HCT116 (cell line): ENCODE measurements around the gene CD9. TPM values are rescaled to one million over a fixed set of nuclear protein-coding genes. Genes with fewer than 3 reads are reported as not detected.

Experiments
- ATAC-seq: fragments of 200-7000 bp; cut with Tn5 transposase; 2 replicates; pipeline ENCODE4 v1.9.1; 2020; ENCODE audit warnings: mild to moderate bottlenecking, moderate library complexity
- BruUV-seq: library from RNA; stranded (reverse); fragments of 400-500 nt; replicated peaks from 2 replicates; lab custom pipeline; 2021; lab: Mats Ljungman, UMichigan
- CTCF ChIA-PET: fragments of 300-600 bp; sonication (Branson Sonifier 250); formaldehyde crosslinking; loops from one replicate; lab custom pipeline; 2021; ENCODE audit warnings: antibody characterized with exemption; lab: Charles Lee
- POLR2A ChIA-PET: fragments of 300-600, 350-600 bp; sonication (Branson Sonifier 250); formaldehyde crosslinking; loops from one replicate; lab custom pipeline; 2021; ENCODE audit warnings: antibody characterized with exemption; lab: Charles Lee
- RAD21 ChIA-PET, 2 experiments: fragments of 300-600 bp; sonication (Branson Sonifier 250); formaldehyde crosslinking; loops; one replicate each; lab custom pipeline; 2023; ENCODE audit warnings: low total read pairs in 2 of 2; ENCODE audit not compliant: uncharacterized antibody in 2 of 2, unreplicated experiment in 2 of 2, low non-redundant PET in 1 of 2; lab: Charles Lee
- DNase-seq: peaks from one replicate; pipeline ENCODE4 v3.0.0-alpha.2; 2010; ENCODE audit warnings: low read depth, low spot score
- H2AFZ ChIP-seq: fragments of 200-600 bp; shearing (Covaris generic), sonication (generic); 2 replicates; pipeline ENCODE4 v1.6.1; 2017; ENCODE audit warnings: low read depth, mixed run types, mixed read lengths, antibody characterized with exemption, low read length; ENCODE audit not compliant: poor library complexity, severe bottlenecking
- H3K27ac ChIP-seq: 2 replicates; pipeline ENCODE4 v1.5.1; 2012; ENCODE audit warnings: low read depth, low read length
- H3K27me3 ChIP-seq: fragments of 200-600 bp; sonication (generic); 2 replicates; pipeline ENCODE4 v1.6.1; 2016; ENCODE audit warnings: mixed run types, low read length, mixed read lengths; ENCODE audit not compliant: insufficient read depth
- H3K36me3 ChIP-seq, 2 experiments: fragments of 200-500 bp in 1 of 2; fragments of 200-600 bp in 1 of 2; sonication (Bioruptor generic) in 1 of 2; sonication (generic) in 1 of 2; 2 replicates each; pipeline versions ENCODE4 v1.5.1 to v1.6.1; 2014 to 2016; ENCODE audit warnings: low read length in 2 of 2, inconsistent platforms in 1 of 2, mixed read lengths in 1 of 2, mixed run types in 1 of 2; ENCODE audit not compliant: insufficient read depth in 2 of 2, control insufficient read depth in 1 of 2
- H3K4me1 ChIP-seq, 2 experiments: fragments of 200-600 bp in 1 of 2; sonication (generic) in 1 of 2; 2 replicates each; pipeline versions ENCODE4 v1.5.1 to v1.6.1; 2012 to 2017; ENCODE audit warnings: low read length in 2 of 2, inconsistent platforms in 1 of 2, mild to moderate bottlenecking in 1 of 2, mixed read lengths in 1 of 2, mixed run types in 1 of 2, moderate library complexity in 1 of 2; ENCODE audit not compliant: insufficient read depth in 2 of 2, control insufficient read depth in 1 of 2
- H3K4me2 ChIP-seq: fragments of 200-600 bp; sonication (generic); 2 replicates; pipeline ENCODE4 v1.6.1; 2017; ENCODE audit warnings: mixed run types, low read length, mixed read lengths
- H3K4me3 ChIP-seq, 2 experiments: fragments of 200-600 bp in 1 of 2; sonication (generic) in 1 of 2; replicated peaks in 1 of 2; 2 replicates each; pipeline ENCODE4 v1.5.1; 2011 to 2016; ENCODE audit warnings: low read length in 2 of 2, control low read depth in 1 of 2, low read depth in 1 of 2, mild to moderate bottlenecking in 1 of 2, mixed read lengths in 1 of 2, mixed run types in 1 of 2
- H3K79me2 ChIP-seq: fragments of 200-600 bp; sonication (generic); 2 replicates; pipeline ENCODE4 v1.6.1; 2017; ENCODE audit warnings: mild to moderate bottlenecking, mixed run types, low read length, moderate library complexity, mixed read lengths; ENCODE audit not compliant: insufficient read depth
- H3K9ac ChIP-seq: fragments of 200-600 bp; sonication (generic); 2 replicates; pipeline ENCODE4 v1.6.1; 2016; ENCODE audit warnings: low read length, mixed read lengths
- H3K9me2 ChIP-seq: fragments of 200-600 bp; sonication (generic), shearing (Covaris generic); 2 replicates; pipeline ENCODE4 v1.6.1; 2017; ENCODE audit warnings: mixed run types, mild to moderate bottlenecking, moderate library complexity; ENCODE audit not compliant: insufficient read depth
- H3K9me3 ChIP-seq, 2 experiments: fragments of 200-500 bp in 1 of 2; fragments of 200-600 bp in 1 of 2; sonication (Bioruptor generic) in 1 of 2; sonication (generic) in 1 of 2; 2 replicates each; pipeline ENCODE4 v1.6.1; 2014 to 2017; ENCODE audit warnings: low read length in 2 of 2, mixed read lengths in 2 of 2, inconsistent platforms in 1 of 2, low read depth in 1 of 2, mild to moderate bottlenecking in 1 of 2, mixed run types in 1 of 2, moderate library complexity in 1 of 2; ENCODE audit not compliant: control insufficient read depth in 1 of 2, insufficient read depth in 1 of 2
- H4K20me1 ChIP-seq: fragments of 200-600 bp; sonication (generic), shearing (Covaris generic); 2 replicates; pipeline ENCODE4 v1.6.1; 2017; ENCODE audit warnings: mixed run types, mild to moderate bottlenecking, moderate library complexity; ENCODE audit not compliant: insufficient read depth
- ATF3 ChIP-seq: IDR thresholded peaks from 2 replicates; pipeline ENCODE4 v1.6.1; 2012
- CEBPB ChIP-seq: IDR thresholded peaks from 2 replicates; pipeline ENCODE4 v1.6.1; 2012; ENCODE audit warnings: low read depth
- ELF1 ChIP-seq: IDR thresholded peaks from 2 replicates; pipeline ENCODE4 v1.6.1; 2012; ENCODE audit warnings: low read depth, borderline replicate concordance
- FOSL1 ChIP-seq: IDR thresholded peaks from 2 replicates; pipeline ENCODE4 v1.6.1; 2012; ENCODE audit warnings: low read depth
- POLR2A ChIP-seq: IDR thresholded peaks from 2 replicates; pipeline ENCODE4 v1.7.0; 2011; ENCODE audit warnings: borderline replicate concordance; ENCODE audit not compliant: insufficient read depth, insufficient read length; ENCODE audit errors: extremely low read depth
- POLR2AphosphoS5 ChIP-seq: IDR thresholded peaks from 2 replicates; pipeline ENCODE4 v1.6.1; 2011; ENCODE audit warnings: mild to moderate bottlenecking, low read depth, low read length, moderate library complexity
- RAD21 ChIP-seq: IDR thresholded peaks from 2 replicates; pipeline ENCODE4 v1.6.1; 2012; ENCODE audit warnings: low read depth, mild to moderate bottlenecking
- SIN3A ChIP-seq: IDR thresholded peaks from 2 replicates; pipeline ENCODE4 v1.6.1; 2012; ENCODE audit warnings: low read depth
- SP1 ChIP-seq: IDR thresholded peaks from 2 replicates; pipeline ENCODE4 v1.6.1; 2012; ENCODE audit warnings: low read depth
- SRF ChIP-seq: IDR thresholded peaks from 2 replicates; pipeline ENCODE4 v1.6.1; 2012; ENCODE audit warnings: low read depth
- TCF7L2 ChIP-seq: IDR thresholded peaks from 2 replicates; pipeline ENCODE4 v1.7.0; 2011; ENCODE audit warnings: borderline replicate concordance, inconsistent platforms; ENCODE audit not compliant: insufficient read depth, insufficient read length; ENCODE audit errors: extremely low read depth
- YY1 ChIP-seq: IDR thresholded peaks from 2 replicates; pipeline ENCODE4 v1.6.1; 2011; ENCODE audit warnings: low read length, low read depth, moderate library complexity, mild to moderate bottlenecking; ENCODE audit not compliant: insufficient replicate concordance; ENCODE audit errors: extremely low read depth
- ZFX ChIP-seq: fragments of 450-650 bp; IDR thresholded peaks from 2 replicates; pipeline ENCODE4 v1.6.1; 2017
- intact Hi-C: fragments of 100-400 bp; cut with micrococcal nuclease; formaldehyde crosslinking; loops from 2 replicates; pipeline ENCODE4 v1.10.0; 2022
- total RNA-seq: library from RNA; stranded (reverse); gene quantifications from one replicate; pipeline ENCODE4 v1.2.1, GENCODE V29; 2021; ENCODE audit not compliant: unreplicated experiment
- TF ChIP-seq, protein P1 (sequence below): IDR thresholded peaks from 2 replicates; pipeline ENCODE4 v1.6.1; 2012; ENCODE audit warnings: low read depth

Gene CD9
- total RNA-seq, 1 experiment from 2014 or later = 182 TPM

- Histone ChIP-seq H3K27ac (no peak overlapping the region), H3K9me2 (no peaks in the 10 kb centered on the region), H3K4me3 (no peak overlapping the region), H3K4me2 (no peak overlapping the region), H3K36me3 (no peaks in the 10 kb centered on the region), H3K9me3 (no peaks in the 10 kb centered on the region), H3K9ac (no peak overlapping the region), H3K27me3 (no peaks in the 10 kb centered on the region), H3K4me1 (peaks cover 13 to 16% of the 10 kb centered on the region in 2 experiments), H2AFZ (no peak overlapping the region), H3K79me2 (no peaks in the 10 kb centered on the region), H4K20me1 (no peaks in the 10 kb centered on the region)
- DNase-seq (no peak), ATAC-seq (no peak)
- intact Hi-C loops = no loop called here
- no TSS peak for BruUV-seq
- ChIA-PET RAD21 (no interaction called here), CTCF (no interaction called here), POLR2A (no interaction called here)
- TF ChIP-seq POLR2A = no peak
- TF ChIP-seq CEBPB = no peak
- TF ChIP-seq RAD21 = no peak
- TF ChIP-seq SP1 = no peak
- no peak for TF ChIP-seq FOSL1
- no peak for TF ChIP-seq ZFX
- no peak for TF ChIP-seq YY1
- no peak for TF ChIP-seq POLR2AphosphoS5
- no peak for TF ChIP-seq ATF3
- no peak for TF ChIP-seq SRF
Measured at GRCh38 chr12:6266971-6267721, 66.9 kb downstream of the CD9 start.

DNA sequence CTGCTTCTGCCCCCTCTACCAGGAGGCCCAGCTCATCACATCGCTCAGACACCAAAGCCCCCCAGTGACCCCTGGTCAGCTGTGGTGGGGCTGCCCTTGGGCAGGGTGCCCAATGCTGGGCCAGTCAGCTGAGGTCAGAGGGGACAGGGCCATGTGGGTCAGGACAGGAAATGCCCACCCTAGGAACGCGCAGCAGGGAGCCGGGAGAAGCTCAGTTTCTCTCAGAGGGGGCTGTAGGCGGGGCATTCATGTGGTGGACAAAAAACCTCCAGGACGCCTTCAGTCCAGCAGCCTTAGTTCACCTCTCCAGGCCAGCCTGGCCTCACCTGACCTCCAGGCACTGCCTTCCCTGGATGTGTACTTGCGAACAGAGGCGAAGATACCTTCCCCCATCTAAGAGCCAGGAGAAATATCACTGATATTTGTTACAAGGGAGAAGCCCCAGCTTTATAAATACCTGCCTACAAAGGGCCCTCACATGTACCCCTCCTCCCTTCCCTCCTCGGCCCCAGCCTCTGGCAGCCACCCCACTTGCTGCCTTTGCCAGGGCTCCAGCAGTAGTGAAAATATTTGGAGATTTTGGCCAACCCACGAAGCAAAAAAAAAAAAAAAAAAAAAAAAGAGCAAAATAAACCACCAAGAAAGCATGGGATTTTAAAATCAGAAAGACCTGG is 68.4 kb downstream of the CD9 start:
- RAD21 ChIA-PET = no interaction called here
- POLR2A ChIA-PET = no interaction called here
- BruUV-seq = no TSS peak
- H3K4me1 ChIP-seq = peaks cover 24 to 31% of the 10 kb centered on the region in 2 experiments
- DNase-seq (no peak), ATAC-seq (no peak)
- no peak overlapping the region for H2AFZ ChIP-seq
- H3K9ac ChIP-seq = no peak overlapping the region
- CTCF ChIA-PET = no interaction called here
- H4K20me1 ChIP-seq = no peaks in the 10 kb centered on the region
- H3K79me2 ChIP-seq = no peaks in the 10 kb centered on the region
- H3K27me3 ChIP-seq = no peaks in the 10 kb centered on the region
- H3K27ac ChIP-seq = no peak overlapping the region
- H3K4me2 ChIP-seq = no peak overlapping the region
- H3K4me3 ChIP-seq = no peak overlapping the region
- no peaks in the 10 kb centered on the region for H3K36me3 ChIP-seq
- H3K9me3 ChIP-seq = no peaks in the 10 kb centered on the region
- intact Hi-C loops = no loop called here
- H3K9me2 ChIP-seq = no peaks in the 10 kb centered on the region
- TF ChIP-seq POLR2AphosphoS5 = no peak
- no peak for TF ChIP-seq SRF
- TF ChIP-seq ELF1 = no peak
- no peak for TF ChIP-seq TCF7L2
- TF ChIP-seq, protein P1, sequence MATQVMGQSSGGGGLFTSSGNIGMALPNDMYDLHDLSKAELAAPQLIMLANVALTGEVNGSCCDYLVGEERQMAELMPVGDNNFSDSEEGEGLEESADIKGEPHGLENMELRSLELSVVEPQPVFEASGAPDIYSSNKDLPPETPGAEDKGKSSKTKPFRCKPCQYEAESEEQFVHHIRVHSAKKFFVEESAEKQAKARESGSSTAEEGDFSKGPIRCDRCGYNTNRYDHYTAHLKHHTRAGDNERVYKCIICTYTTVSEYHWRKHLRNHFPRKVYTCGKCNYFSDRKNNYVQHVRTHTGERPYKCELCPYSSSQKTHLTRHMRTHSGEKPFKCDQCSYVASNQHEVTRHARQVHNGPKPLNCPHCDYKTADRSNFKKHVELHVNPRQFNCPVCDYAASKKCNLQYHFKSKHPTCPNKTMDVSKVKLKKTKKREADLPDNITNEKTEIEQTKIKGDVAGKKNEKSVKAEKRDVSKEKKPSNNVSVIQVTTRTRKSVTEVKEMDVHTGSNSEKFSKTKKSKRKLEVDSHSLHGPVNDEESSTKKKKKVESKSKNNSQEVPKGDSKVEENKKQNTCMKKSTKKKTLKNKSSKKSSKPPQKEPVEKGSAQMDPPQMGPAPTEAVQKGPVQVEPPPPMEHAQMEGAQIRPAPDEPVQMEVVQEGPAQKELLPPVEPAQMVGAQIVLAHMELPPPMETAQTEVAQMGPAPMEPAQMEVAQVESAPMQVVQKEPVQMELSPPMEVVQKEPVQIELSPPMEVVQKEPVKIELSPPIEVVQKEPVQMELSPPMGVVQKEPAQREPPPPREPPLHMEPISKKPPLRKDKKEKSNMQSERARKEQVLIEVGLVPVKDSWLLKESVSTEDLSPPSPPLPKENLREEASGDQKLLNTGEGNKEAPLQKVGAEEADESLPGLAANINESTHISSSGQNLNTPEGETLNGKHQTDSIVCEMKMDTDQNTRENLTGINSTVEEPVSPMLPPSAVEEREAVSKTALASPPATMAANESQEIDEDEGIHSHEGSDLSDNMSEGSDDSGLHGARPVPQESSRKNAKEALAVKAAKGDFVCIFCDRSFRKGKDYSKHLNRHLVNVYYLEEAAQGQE = no peak
- TF ChIP-seq POLR2A = no peak
- no peak for TF ChIP-seq SIN3A
